Measurements from ENCODE around the gene MED8.
A peak's percentile ranks its signal among the peaks of the same experiment; 100 is the strongest.

Gene MED8

DNA sequence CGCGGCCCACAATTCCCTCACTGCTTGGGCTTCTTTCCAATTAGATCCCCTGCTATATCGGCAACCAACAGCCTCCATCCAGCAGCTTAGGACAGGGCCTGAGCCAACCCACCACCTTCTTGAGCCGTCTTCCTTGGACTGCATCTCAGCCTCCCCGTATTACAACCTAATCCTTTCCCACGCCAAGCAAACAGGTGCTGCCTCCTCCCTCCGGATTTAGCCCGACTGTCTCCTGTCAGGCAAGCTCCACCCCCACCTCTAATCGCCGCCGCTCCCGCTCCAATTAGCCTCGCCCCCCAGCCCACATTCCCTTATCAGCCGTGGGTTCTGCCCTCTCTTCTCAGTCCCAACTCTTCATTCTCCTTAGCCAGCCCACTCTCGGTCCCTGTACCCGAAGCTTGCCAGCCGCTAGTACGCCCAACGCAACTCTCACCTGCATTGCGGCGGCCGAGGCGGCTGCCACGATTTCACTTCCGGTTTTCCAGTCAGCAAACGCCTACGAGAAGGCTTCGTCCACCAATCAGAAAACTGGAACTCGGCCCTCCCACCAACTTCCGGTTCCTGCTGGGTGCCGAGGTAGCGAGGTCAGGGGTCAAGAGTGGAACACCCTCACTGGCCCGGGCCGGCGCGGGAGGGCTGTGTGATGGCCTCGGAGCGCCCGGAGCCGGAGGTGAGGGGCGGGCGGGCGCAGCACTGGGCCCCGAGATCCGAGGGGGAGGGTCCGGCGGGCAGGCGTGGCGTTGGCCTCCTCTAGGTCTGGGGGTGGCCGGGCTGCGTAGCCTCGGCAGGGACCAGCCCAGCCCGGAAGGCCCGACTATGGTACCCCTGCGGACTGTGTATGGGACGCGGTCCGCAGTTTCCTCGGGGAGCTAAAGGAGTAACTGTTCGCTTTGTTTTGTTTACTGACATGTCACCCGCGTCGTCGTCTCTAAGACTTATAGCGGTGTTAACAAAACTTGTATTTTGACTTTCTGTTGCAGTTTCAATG, at the start of gene MED8, which contains the start of gene SZT2:
Gene MED8, minus strand, starts transcription at position 475 of the 988 bp plus-strand sequence. Its CDS starts 36 bp downstream, at position 439.
Gene SZT2, plus strand, starts transcription at position 574 of the 988 bp plus-strand sequence. Its CDS starts 70 bp downstream, at position 644.
- peak; percentile 96 for DNase-seq (ENCODE audit: low spot score)

- DNase-seq (ENCODE audit: low spot score): no peak
These were observed 49.5 kb upstream of the MED8 start for GRCh38 chr1:43438953-43439581.

GRCh38 chr1:43438576-43438952, 49.0 kb upstream of the MED8 start:
- no peak for DNase-seq (ENCODE audit: low spot score)

GRCh38 chr1:43438006-43438405, 48.4 kb upstream of the MED8 start:
- DNase-seq (ENCODE audit: low spot score): no peak

DNA sequence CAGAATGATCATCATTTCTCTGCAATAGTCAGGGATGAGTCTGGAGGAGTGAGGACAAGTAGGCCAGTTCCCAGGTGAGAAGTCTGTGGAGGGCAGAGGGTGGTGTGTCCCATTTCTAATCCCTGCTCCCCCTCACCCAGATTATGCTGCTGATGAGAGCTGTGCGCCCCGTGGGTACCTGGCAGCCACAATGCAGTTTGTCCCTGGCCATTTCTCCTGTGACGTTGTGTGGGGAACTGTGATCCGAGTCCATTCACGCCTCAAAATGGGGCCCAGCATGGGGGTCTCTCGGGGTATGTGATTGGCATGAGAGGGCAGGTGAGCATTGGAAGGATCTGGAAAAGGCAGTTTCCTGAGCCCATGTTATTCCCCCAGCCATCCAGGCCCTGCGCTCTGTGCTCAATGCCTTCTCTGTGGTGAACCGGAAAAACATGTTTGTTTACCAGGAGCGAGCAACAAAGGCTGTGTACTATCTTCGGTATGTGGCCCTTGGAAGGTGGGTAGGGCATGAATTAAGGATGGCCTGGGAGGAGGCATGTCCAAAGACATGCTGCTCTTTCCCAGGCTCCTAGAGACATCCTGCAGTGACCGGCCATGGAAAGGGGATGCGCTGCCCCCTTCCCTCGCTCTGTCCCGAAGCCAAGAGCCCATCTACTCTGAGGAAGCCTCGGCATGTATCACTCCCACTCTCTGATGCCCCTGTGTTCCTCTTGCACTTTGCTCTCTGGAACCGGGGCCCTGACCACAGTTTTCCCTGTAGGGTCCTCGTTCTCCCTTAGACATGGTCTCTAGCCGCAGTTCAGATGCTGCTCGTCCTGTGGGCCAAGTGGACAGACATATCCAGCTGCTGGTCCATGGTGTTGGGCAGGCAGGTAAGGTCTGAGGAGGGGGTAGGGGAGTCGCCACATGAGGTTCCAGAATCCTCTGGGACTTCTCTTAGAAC, 47.7 kb upstream of the MED8 start:
- no peak for DNase-seq (ENCODE audit: low spot score)

GRCh38 chr1:43436371-43436770, 46.8 kb upstream of the MED8 start:
- DNase-seq (ENCODE audit: low spot score): no peak

DNA sequence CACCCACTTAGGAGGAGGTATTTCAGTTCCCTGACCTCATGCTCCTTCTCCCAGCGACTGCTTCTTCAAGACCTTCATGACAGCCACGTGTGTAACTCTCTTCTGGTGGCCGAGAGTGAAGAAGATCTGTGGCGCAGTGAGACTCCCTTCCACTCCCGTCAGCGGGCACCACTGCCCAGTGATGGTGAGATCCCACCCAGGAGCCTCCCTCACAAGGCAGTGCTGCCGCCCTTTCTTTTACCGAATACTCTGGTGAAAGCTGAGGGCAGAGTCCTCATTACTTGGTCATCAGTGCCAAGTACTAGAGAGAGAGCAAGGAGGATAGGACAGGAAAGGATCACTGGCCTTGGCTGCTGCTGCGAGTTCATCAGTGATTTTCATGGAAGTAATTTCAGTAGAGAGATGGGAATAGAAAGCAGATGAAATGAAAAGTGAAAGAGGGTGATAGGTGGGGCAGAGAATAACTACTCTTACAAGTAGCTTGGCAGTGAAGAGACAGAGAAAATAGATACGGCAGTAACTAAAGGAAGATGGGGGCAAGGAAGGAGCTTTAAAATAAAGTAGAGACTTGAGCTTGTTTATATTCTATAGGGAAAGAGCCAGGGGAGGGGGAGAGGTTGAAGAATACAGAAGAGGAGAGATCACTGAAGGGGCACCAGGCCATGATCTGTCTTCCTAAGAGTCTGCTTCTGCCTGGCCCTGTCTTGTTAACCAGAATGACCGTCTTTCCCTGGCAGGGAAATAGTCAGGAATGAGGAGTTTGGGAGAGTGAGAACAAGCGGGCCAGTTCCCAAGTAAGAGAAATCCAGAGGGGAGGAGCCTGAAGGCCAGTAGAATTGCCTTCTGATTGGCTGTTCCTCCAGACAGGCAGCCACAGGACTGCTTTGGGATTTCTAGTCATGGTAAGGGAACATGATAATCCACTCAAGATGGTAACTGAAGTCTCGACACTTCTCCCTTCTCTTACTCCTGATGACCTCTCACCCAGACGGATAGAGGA, 45.8 kb upstream of the MED8 start:
- no peak for DNase-seq (ENCODE audit: low spot score)

- DNase-seq (ENCODE audit: low spot score): no peak
These were observed 44.7 kb upstream of the MED8 start for GRCh38 chr1:43434256-43434655.

DNA sequence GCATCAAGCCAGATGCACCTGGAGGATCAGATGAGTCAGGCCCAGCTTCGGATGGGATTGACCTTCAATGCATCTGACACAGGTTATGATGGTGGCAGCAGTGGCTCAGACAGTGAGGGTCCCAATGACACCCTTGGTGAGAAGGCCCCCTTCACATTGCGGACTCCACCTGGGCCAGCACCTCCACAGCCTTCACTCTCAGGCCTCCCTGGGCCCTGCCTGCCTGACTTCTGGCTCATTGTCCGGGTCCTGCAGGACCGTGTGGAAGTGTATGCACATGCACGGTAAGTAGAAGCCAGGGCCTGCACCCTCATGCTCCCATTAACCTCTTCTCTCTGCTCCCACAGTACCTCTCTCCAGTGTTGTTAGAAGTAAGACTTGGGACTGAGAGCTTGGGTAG, 43.3 kb upstream of the MED8 start:
- no peak for DNase-seq (ENCODE audit: low spot score)

- no peak for DNase-seq (ENCODE audit: low spot score)
These were observed 42.7 kb upstream of the MED8 start for GRCh38 chr1:43432171-43432860.

DNA sequence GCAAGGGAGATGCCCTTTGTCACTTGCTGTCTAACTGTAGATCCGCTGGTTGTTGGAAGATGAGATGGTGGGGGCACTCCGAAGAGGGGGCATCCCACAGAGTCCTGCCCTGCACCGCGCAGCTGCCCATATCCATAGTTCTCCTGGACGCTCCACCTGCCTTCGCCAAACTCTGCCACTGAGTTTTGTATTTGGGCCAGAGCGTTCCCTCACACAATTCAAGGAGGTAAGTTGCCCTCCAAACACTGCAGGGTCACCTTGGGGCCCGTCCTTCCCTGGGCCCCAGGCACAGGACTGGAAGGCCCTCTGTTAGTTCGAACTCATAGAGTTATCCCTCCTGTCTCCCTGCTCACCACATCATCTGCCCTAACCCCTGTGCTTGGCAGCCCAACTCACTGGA, 42.1 kb upstream of the MED8 start:
- DNase-seq (ENCODE audit: low spot score): no peak

GRCh38 chr1:43430831-43431230, 41.2 kb upstream of the MED8 start:
- DNase-seq (ENCODE audit: low spot score): no peak

- no peak for DNase-seq (ENCODE audit: low spot score)
These were observed 38.3 kb upstream of the MED8 start for GRCh38 chr1:43427941-43428340.

DNA sequence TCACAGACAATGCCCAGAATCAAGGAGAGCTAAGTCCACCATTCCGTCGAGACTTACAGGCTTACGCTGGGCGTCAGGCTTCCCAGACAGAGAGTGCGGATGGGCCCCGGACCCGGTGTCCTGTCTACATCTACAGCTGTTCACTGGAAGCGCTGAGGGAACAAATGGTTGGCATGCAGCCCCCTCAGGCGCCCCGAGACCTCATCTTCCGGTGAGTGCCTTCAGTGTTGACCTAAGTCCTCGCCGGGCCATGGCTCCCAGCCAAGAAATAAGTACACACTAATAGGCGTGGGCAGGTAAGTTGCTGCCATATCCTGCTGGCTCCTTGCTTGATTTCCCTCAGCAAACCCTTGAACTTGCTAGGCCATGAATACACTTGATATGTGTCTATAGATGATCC, 37.9 kb upstream of the MED8 start:
- DNase-seq (ENCODE audit: low spot score): no peak

DNA sequence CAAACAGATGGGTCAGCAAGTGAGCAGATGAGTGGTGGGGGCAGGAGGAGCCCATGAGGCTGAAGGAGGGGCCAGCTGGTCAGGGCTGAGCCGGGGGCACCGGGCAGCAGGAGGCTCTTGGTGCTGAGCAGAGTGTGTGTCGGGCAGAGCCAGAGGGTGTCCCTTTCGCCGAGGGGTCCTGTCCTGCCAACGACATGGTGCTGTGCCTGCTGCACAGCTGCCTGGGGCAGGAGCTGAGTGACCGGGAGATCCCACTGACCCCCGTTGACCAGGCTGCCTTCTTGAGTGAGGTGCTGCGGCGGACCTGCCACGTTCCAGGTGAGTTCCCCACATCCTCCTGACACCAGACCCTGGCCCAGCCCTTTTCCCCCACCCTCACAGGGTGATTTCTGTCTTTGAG, 36.6 kb upstream of the MED8 start:
- no peak for DNase-seq (ENCODE audit: low spot score)

DNA sequence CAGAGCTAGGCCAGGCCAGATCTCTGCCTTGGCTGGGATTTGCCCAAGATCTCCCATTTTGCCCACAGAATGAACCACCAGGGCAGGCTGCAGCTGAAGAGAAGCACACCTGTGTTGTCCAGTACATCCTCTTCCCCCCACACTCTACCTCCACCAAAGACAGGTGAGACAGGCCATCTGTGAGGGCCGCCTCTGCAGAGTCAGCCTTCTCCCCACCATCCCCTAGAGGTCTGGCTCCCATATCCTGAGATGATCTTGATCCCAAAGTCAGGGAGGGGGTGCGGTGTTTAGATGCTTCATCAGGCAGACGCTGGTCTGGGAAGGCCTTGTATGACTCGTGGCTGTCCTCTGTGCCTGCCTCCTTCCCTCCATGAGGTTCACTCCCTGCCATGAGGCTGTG, 35.4 kb upstream of the MED8 start:
- no peak for DNase-seq (ENCODE audit: low spot score)

- DNase-seq (ENCODE audit: low spot score): no peak
These were observed 34.3 kb upstream of the MED8 start for GRCh38 chr1:43423672-43424550.

GRCh38 chr1:43422995-43423671, 33.5 kb upstream of the MED8 start:
- no peak for DNase-seq (ENCODE audit: low spot score)

All from RKO (cell line).